ENCODE results near the gene GIGYF1. TPM values are rescaled to one million over a fixed set of nuclear protein-coding genes. Genes with fewer than 3 reads are reported as not detected.

GIGYF1 gene
- total and polyA plus RNA-seq, 2 of the 4 experiments (the other 2 are of a cell fraction): 3.0 to 10.7 TPM

DNA sequence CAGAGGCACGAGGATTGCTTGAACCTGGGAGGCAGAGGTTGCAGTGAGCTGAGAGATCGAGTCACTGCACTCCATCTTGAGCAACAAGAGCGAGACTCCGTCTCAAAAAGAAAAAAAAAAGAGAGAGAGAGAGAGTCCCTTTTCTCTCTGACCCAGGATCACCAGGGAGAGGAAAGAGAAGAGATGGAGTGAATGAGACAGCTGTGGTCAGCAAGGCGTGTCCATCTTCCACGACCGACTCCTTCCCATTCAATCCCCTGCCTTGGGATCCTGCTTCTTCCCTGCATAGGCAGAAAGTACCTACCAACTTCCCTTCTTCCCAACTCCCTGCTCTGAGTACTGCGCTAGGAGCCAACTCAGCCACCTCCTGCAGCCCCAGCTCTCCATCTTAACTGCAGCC, 34.1 kb upstream of the GIGYF1 start:
- no peak overlapping the region for H2AK5ac ChIP-seq (ENCODE audit: low read depth, low read length)
- H3K18ac ChIP-seq (ENCODE audit: low read depth, low read length): no peak overlapping the region
- H2BK20ac ChIP-seq (ENCODE audit: low read depth, low read length): no peak overlapping the region
- in situ Hi-C loops (cut with MboI; ENCODE audit: low sequenced_read_pairs): no loop called here
- peaks cover 27% of the 10 kb centered on the region for H3K27me3 ChIP-seq (ENCODE audit: control insufficient read depth, insufficient read depth, low read length)
- peaks cover 9% of the 10 kb centered on the region for H3K4me1 ChIP-seq (ENCODE audit: control insufficient read depth, insufficient read depth, low read length)
- no peaks in the 10 kb centered on the region for H3K36me3 ChIP-seq (ENCODE audit: control insufficient read depth, insufficient read depth, low read length)
- H2AK9ac ChIP-seq (replicated peaks; ENCODE audit: low read depth, low read length, poor library complexity): no peak overlapping the region
- no peak overlapping the region for H3K56ac ChIP-seq (ENCODE audit: extremely low read depth, insufficient read depth, low read length)
- no peak overlapping the region for H3K9ac ChIP-seq (ENCODE audit: low read depth, low read length)
- no peak overlapping the region for H3K4me2 ChIP-seq (ENCODE audit: low read depth, low read length)
- H3K4ac ChIP-seq (ENCODE audit: low read depth, low read length): no peak overlapping the region
- ChIA-PET CTCF (no interaction called here), POLR2A (ENCODE audit: unreplicated experiment) (no interaction called here)
- ATAC-seq (ENCODE audit: low read depth) (no peak), DNase-seq (no peak)
- H2BK120ac ChIP-seq (ENCODE audit: low read depth, low read length): no peak overlapping the region
- no peak overlapping the region for H3K27ac ChIP-seq (ENCODE audit: insufficient read depth, low read length)
- H3K9me3 ChIP-seq (ENCODE audit: control insufficient read depth, insufficient read depth, low read length): no peaks in the 10 kb centered on the region
- no peaks in the 10 kb centered on the region for H3K79me1 ChIP-seq (ENCODE audit: low read depth in 1 of 2, low read length in 2 of 2)
- H4K20me1 ChIP-seq (ENCODE audit: insufficient read depth, low read length): peaks cover 3% of the 10 kb centered on the region; the same call in 1 of the 2 replicates
- H2BK15ac ChIP-seq (ENCODE audit: low read depth, low read length): no peak overlapping the region
- dilution Hi-C loops (cut with HindIII; ENCODE audit: low sequenced_read_pairs, unreplicated experiment): no loop called here
- H3K4me3 ChIP-seq (ENCODE audit: insufficient read depth, low read depth, low read length): no peak overlapping the region
- intact Hi-C loops (cut with micrococcal nuclease): loop anchor here (5.0 kb wide), 2 partner anchors 49 to 74 kb away; no protein-coding TSS in a partner anchor
- H3K9me1 ChIP-seq (ENCODE audit: insufficient read depth, low read length): no peaks in the 10 kb centered on the region
- H4K5ac ChIP-seq (ENCODE audit: low read depth, low read length): no peak overlapping the region
- no peak overlapping the region for H2AFZ ChIP-seq (replicated peaks; ENCODE audit: low read length, poor library complexity)
- no peak overlapping the region for H3K23ac ChIP-seq (ENCODE audit: low read depth, low read length)
- H3K14ac ChIP-seq (replicated peaks; ENCODE audit: low read depth, low read length): no peak overlapping the region
- no CpG with 5 or more reads among the region's 8 CpGs for whole genome bisulfite sequencing, 2 experiments (ENCODE audit: extremely low coverage in 2 of 2, insufficient read length in 1 of 2)
- no peak overlapping the region for H4K91ac ChIP-seq (ENCODE audit: insufficient read depth, low read depth, low read length)
- H2BK5ac ChIP-seq (ENCODE audit: low read depth, low read length, poor library complexity, severe bottlenecking): no peak overlapping the region
- no peak overlapping the region for H4K8ac ChIP-seq (ENCODE audit: low read depth in 2 of 2, low read length in 2 of 2)
- no TSS peak for BruUV-seq (replicated peaks)
- no peak for TF ChIP-seq CEBPB (IDR thresholded peaks at IDR 0.05; ENCODE audit: low read depth, low read length)
- TF ChIP-seq, protein P1, sequence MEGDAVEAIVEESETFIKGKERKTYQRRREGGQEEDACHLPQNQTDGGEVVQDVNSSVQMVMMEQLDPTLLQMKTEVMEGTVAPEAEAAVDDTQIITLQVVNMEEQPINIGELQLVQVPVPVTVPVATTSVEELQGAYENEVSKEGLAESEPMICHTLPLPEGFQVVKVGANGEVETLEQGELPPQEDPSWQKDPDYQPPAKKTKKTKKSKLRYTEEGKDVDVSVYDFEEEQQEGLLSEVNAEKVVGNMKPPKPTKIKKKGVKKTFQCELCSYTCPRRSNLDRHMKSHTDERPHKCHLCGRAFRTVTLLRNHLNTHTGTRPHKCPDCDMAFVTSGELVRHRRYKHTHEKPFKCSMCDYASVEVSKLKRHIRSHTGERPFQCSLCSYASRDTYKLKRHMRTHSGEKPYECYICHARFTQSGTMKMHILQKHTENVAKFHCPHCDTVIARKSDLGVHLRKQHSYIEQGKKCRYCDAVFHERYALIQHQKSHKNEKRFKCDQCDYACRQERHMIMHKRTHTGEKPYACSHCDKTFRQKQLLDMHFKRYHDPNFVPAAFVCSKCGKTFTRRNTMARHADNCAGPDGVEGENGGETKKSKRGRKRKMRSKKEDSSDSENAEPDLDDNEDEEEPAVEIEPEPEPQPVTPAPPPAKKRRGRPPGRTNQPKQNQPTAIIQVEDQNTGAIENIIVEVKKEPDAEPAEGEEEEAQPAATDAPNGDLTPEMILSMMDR (conservative IDR thresholded peaks at IDR 0.05; ENCODE audit: low read depth, low read length): no peak
- TF ChIP-seq RFX5 (IDR thresholded peaks at IDR 0.05; ENCODE audit: low read depth, low read length): no peak
- no peak for TF ChIP-seq MAZ (IDR thresholded peaks at IDR 0.05; ENCODE audit: borderline replicate concordance, low read depth, low read length)
- TF ChIP-seq RCOR1 (IDR thresholded peaks at IDR 0.05; ENCODE audit: insufficient replicate concordance, low read length): no peak
- TF ChIP-seq CHD1 (IDR thresholded peaks at IDR 0.05; ENCODE audit: low read depth, low read length): no peak
- no peak for TF ChIP-seq FOS (IDR thresholded peaks at IDR 0.05; ENCODE audit: low read depth, low read length)
- TF ChIP-seq SMC3 (IDR thresholded peaks at IDR 0.05; ENCODE audit: low read depth, low read length): no peak
- no peak for TF ChIP-seq NFE2L2 (IDR thresholded peaks at IDR 0.05; ENCODE audit: low read depth, low read length)
- no peak for TF ChIP-seq POLR2A (IDR thresholded peaks at IDR 0.05; ENCODE audit: low read depth, low read length)
- no peak for TF ChIP-seq MXI1 (IDR thresholded peaks at IDR 0.05; ENCODE audit: borderline replicate concordance, low read depth, low read length)

All from IMR-90 (cell line).